H9 (cell line): ENCODE data around the gene TDRD7. TPM values are rescaled to one million over a fixed set of nuclear protein-coding genes. Genes with fewer than 3 reads are reported as not detected.

ENCODE experiments used
- DNase-seq: peaks from one replicate; pipeline ENCODE4 v3.0.0-alpha.2; 2017
- H2AFZ ChIP-seq: one replicate; pipeline ENCODE4 v1.6.1; 2013; ENCODE audit warnings: mild to moderate bottlenecking, low read length, control low read depth, moderate library complexity
- H2AK5ac ChIP-seq: 2 replicates; pipeline ENCODE4 v1.6.1; 2013; ENCODE audit warnings: low read length, control low read depth, mixed read lengths; ENCODE audit not compliant: insufficient read length
- H2BK120ac ChIP-seq: one replicate; pipeline ENCODE4 v1.6.1; 2013; ENCODE audit warnings: low read depth, mild to moderate bottlenecking, low read length, control low read depth, inconsistent platforms; ENCODE audit not compliant: poor library complexity, severe bottlenecking
- H2BK12ac ChIP-seq: 2 replicates; pipeline ENCODE4 v1.6.1; 2013; ENCODE audit warnings: low read length, control low read depth, mixed read lengths, low read depth; ENCODE audit not compliant: insufficient read length
- H2BK15ac ChIP-seq: 2 replicates; pipeline ENCODE4 v1.6.1; 2013; ENCODE audit warnings: low read depth, low read length, control low read depth
- H2BK20ac ChIP-seq: one replicate; pipeline ENCODE4 v1.6.1; 2013; ENCODE audit warnings: low read depth, mild to moderate bottlenecking, low read length, control low read depth, inconsistent platforms; ENCODE audit not compliant: poor library complexity, severe bottlenecking
- H2BK5ac ChIP-seq: 2 replicates; pipeline ENCODE4 v1.6.1; 2013; ENCODE audit warnings: low read length, control low read depth, mixed read lengths; ENCODE audit not compliant: insufficient read length
- H3K14ac ChIP-seq: 2 replicates; pipeline ENCODE4 v1.6.1; 2013; ENCODE audit warnings: low read length, control low read depth; ENCODE audit not compliant: insufficient read depth
- H3K18ac ChIP-seq: 2 replicates; pipeline ENCODE4 v1.6.1; 2013; ENCODE audit warnings: low read depth, mild to moderate bottlenecking, mixed read lengths, low read length, control low read depth; ENCODE audit not compliant: insufficient read length
- H3K23ac ChIP-seq: 2 replicates; pipeline ENCODE4 v1.6.1; 2013; ENCODE audit warnings: low read length, control low read depth, mixed read lengths, low read depth; ENCODE audit not compliant: insufficient read length
- H3K23me2 ChIP-seq: 2 replicates; pipeline ENCODE4 v1.6.1; 2013; ENCODE audit warnings: low read depth, mild to moderate bottlenecking, mixed read lengths, low read length, control low read depth; ENCODE audit not compliant: insufficient read length, poor library complexity, severe bottlenecking
- H3K27ac ChIP-seq: 2 replicates; pipeline ENCODE4 v1.5.1; 2013; ENCODE audit warnings: low read length, control low read depth, mixed read lengths, low read depth; ENCODE audit not compliant: insufficient read length
- H3K27me3 ChIP-seq: 2 replicates; pipeline ENCODE4 v1.6.1; 2013; ENCODE audit warnings: low read length, control low read depth, inconsistent platforms; ENCODE audit not compliant: insufficient read depth
- H3K4ac ChIP-seq: 2 replicates; pipeline ENCODE4 v1.6.1; 2013; ENCODE audit warnings: low read depth, mild to moderate bottlenecking, control low read depth, inconsistent platforms, low read length, moderate library complexity
- H3K4me1 ChIP-seq: 2 replicates; pipeline ENCODE4 v1.6.1; 2013; ENCODE audit warnings: low read length, control low read depth, inconsistent platforms; ENCODE audit not compliant: insufficient read depth
- H3K4me2 ChIP-seq: 2 replicates; pipeline ENCODE4 v1.6.1; 2013; ENCODE audit warnings: low read length, control low read depth, mixed read lengths; ENCODE audit not compliant: insufficient read length, insufficient read depth
- H3K56ac ChIP-seq: 2 replicates; pipeline ENCODE4 v1.6.1; 2013; ENCODE audit warnings: low read depth, mild to moderate bottlenecking, mixed read lengths, low read length, control low read depth; ENCODE audit not compliant: insufficient read length
- H3K79me1 ChIP-seq: 2 replicates; pipeline ENCODE4 v1.6.1; 2013; ENCODE audit warnings: low read depth, mild to moderate bottlenecking, moderate library complexity, low read length, control low read depth, inconsistent platforms; ENCODE audit not compliant: insufficient read depth, poor library complexity, severe bottlenecking
- H3K79me2 ChIP-seq: 2 replicates; pipeline ENCODE4 v1.6.1; 2013; ENCODE audit warnings: low read length, control low read depth, inconsistent platforms; ENCODE audit not compliant: insufficient read depth
- H3K9ac ChIP-seq: 2 replicates; pipeline ENCODE4 v1.6.1; 2013; ENCODE audit warnings: low read length, control low read depth, mixed read lengths; ENCODE audit not compliant: insufficient read length; ENCODE audit errors: extremely low read depth
- H3K9me3 ChIP-seq: one replicate; pipeline ENCODE4 v1.6.1; 2013; ENCODE audit warnings: low read depth, low read length, inconsistent platforms; ENCODE audit not compliant: control insufficient read depth
- H3T11ph ChIP-seq: one replicate; pipeline ENCODE4 v1.6.1; 2013; ENCODE audit warnings: mild to moderate bottlenecking, low read length, control low read depth, inconsistent platforms
- H4K20me1 ChIP-seq: one replicate; pipeline ENCODE4 v1.6.1; 2013; ENCODE audit not compliant: control insufficient read depth, insufficient read length, insufficient read depth
- H4K5ac ChIP-seq: 2 replicates; pipeline ENCODE4 v1.6.1; 2013; ENCODE audit warnings: low read depth, mild to moderate bottlenecking, mixed read lengths, low read length, control low read depth; ENCODE audit not compliant: insufficient read length
- H4K8ac ChIP-seq: replicated peaks from 2 replicates; pipeline ENCODE4 v1.6.1; 2013; ENCODE audit warnings: low read length, control low read depth, mixed read lengths, low read depth; ENCODE audit not compliant: insufficient read length
- H4K91ac ChIP-seq: 2 replicates; pipeline ENCODE4 v1.6.1; 2013; ENCODE audit warnings: low read depth, mild to moderate bottlenecking, moderate library complexity, mixed read lengths, low read length, control low read depth; ENCODE audit not compliant: insufficient read length
- H3K27ac Mint-ChIP-seq, 3 experiments: 2 replicates in 2 of 3; 3 replicates in 1 of 3; pipeline ENCODE4 v1.8.0; 2020 to 2021; ENCODE audit warnings: mixed read lengths in 3 of 3, mild to moderate bottlenecking in 1 of 3, moderate library complexity in 1 of 3
- H3K27me3 Mint-ChIP-seq: 2 replicates; pipeline ENCODE4 v1.8.0; 2021; ENCODE audit warnings: low read depth, mild to moderate bottlenecking, moderate library complexity, mixed read lengths
- H3K36me3 Mint-ChIP-seq, 3 experiments: 2 replicates in 2 of 3; 3 replicates in 1 of 3; pipeline ENCODE4 v1.8.0; 2020 to 2021; ENCODE audit warnings: low read depth in 3 of 3, mixed read lengths in 3 of 3; ENCODE audit not compliant: insufficient read depth in 1 of 3
- H3K4me1 Mint-ChIP-seq, 2 experiments: 2 replicates each; pipeline ENCODE4 v1.8.0; 2020; ENCODE audit warnings: mixed read lengths in 2 of 2
- H3K4me3 Mint-ChIP-seq, 2 experiments: 2 replicates in 1 of 2; 3 replicates in 1 of 2; pipeline ENCODE4 v1.8.0; 2020 to 2021; ENCODE audit warnings: mild to moderate bottlenecking in 2 of 2, mixed read lengths in 2 of 2, moderate library complexity in 1 of 2
- H3K9me3 Mint-ChIP-seq, 2 experiments: 2 replicates in 1 of 2; 3 replicates in 1 of 2; pipeline ENCODE4 v1.8.0; 2020; ENCODE audit warnings: mild to moderate bottlenecking in 2 of 2, mixed read lengths in 2 of 2, moderate library complexity in 1 of 2
- WGBS: extraction: QIAGEN DNeasy Blood & Tissue Kit; methylation state at CpG from one replicate; pipeline ENCODE4 v1.1.7; 2013; ENCODE audit warnings: missing lambda C conversion rate, low lambda C conversion rate, mixed read lengths; ENCODE audit not compliant: insufficient read length; ENCODE audit errors: extremely low coverage; 5-methylcytosine and 5-hydroxymethylcytosine counted together
- total RNA-seq: library from RNA; stranded (reverse); gene quantifications from 2 replicates; pipeline ENCODE4 v1.2.1, GENCODE V29; 2021
- TF ChIP-seq, protein P1 (sequence below): fragments of 200-600 bp; sonication (generic); conservative IDR thresholded peaks from 3 replicates; pipeline ENCODE4 v1.8.0; 2021; ENCODE audit warnings: antibody characterized with exemption, mild to moderate bottlenecking

The TDRD7 gene
- total RNA-seq, 1 experiment from 2014 or later, result 5.1 TPM

DNA sequence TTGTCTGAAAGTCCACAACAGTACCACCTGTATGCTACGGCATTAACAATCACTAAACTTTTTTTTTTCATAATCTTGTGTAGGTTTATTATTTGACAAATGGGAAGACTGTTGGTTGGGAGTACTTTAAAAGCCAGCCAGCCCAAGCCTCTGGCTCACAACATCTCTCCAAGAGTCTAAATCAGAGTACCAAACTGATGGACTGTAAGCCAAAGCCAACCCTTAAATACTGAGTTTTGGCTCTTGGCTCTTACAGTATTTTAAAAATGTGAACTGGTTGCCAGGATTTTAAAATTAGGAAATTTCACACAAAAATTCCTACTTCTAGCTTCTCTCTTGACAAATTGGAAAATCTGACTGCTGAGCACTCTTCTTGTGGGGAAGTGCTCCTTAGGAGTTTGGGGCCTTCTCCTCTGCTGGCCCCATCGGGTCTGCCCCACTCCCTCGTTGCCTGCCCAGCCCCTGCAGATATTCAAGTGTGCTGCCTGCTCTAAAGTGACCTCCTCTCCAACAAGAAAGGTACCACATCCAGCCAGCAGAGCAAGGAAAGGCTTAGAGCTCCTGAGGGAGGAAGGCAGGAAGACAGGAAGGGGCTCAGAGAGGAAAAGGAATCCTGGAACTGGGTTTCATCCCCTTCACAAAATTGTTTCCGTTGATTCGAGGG is 67.7 kb downstream of the TDRD7 start:
- H3K27me3 Mint-ChIP-seq, result no peaks in the 10 kb centered on the region
- Histone ChIP-seq H2BK5ac (no peak overlapping the region), H2BK12ac (no peak overlapping the region), H3K9me3 (no peaks in the 10 kb centered on the region), H3K27ac (no peak overlapping the region), H4K20me1 (no peaks in the 10 kb centered on the region), H2AFZ (no peak overlapping the region), H4K8ac (no peak overlapping the region), H3K79me1 (no peaks in the 10 kb centered on the region), H4K91ac (no peak overlapping the region), H3K4me2 (no peak overlapping the region), H2BK20ac (no peak overlapping the region), H3K79me2 (no peaks in the 10 kb centered on the region), H3K23ac (no peak overlapping the region), H3T11ph (no peak overlapping the region), H2BK15ac (no peak overlapping the region), H3K27me3 (no peaks in the 10 kb centered on the region), H3K23me2 (no peaks in the 10 kb centered on the region), H3K56ac (no peak overlapping the region), H2AK5ac (no peak overlapping the region), H3K18ac (no peak overlapping the region), H4K5ac (no peak overlapping the region), H3K4ac (no peak overlapping the region), H3K9ac (no peak overlapping the region), H3K14ac (no peak overlapping the region), H2BK120ac (no peak overlapping the region), H3K4me1 (no peaks in the 10 kb centered on the region; the same call in 1 of the 2 replicates)
- DNase-seq, result peak; percentile 33
- peak overlapping the region in 1 of 3 experiments; percentile 56; a peak in 2 of 7 replicates for H3K27ac Mint-ChIP-seq
- H3K4me1 Mint-ChIP-seq, result peaks cover 0 to 4% of the 10 kb centered on the region in 2 experiments; a peak in 2 of 4 replicates
- H3K4me3 Mint-ChIP-seq, result no peak overlapping the region
- no peaks in the 10 kb centered on the region for H3K9me3 Mint-ChIP-seq
- H3K36me3 Mint-ChIP-seq, result 0 out of 7 replicates have a peak, but pooled peaks cover 0 to 5% (median 0%) of the 10 kb centered on the region in 3 experiments
- WGBS, result no CpG with 5 or more reads among the region's 5 CpGs
- TF ChIP-seq, protein P1, sequence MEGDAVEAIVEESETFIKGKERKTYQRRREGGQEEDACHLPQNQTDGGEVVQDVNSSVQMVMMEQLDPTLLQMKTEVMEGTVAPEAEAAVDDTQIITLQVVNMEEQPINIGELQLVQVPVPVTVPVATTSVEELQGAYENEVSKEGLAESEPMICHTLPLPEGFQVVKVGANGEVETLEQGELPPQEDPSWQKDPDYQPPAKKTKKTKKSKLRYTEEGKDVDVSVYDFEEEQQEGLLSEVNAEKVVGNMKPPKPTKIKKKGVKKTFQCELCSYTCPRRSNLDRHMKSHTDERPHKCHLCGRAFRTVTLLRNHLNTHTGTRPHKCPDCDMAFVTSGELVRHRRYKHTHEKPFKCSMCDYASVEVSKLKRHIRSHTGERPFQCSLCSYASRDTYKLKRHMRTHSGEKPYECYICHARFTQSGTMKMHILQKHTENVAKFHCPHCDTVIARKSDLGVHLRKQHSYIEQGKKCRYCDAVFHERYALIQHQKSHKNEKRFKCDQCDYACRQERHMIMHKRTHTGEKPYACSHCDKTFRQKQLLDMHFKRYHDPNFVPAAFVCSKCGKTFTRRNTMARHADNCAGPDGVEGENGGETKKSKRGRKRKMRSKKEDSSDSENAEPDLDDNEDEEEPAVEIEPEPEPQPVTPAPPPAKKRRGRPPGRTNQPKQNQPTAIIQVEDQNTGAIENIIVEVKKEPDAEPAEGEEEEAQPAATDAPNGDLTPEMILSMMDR, result no peak
